IMR-90 (cell line): ENCODE measurements around the gene SEPTIN10. TPM values are rescaled to one million over a fixed set of nuclear protein-coding genes. Genes with fewer than 3 reads are reported as not detected.

Experiments used
- ATAC-seq: fragments of 200-7000 bp; cut with Tn5 transposase; 2 replicates; pipeline ENCODE4 v1.9.1; 2020; ENCODE audit warnings: low read depth, mild to moderate bottlenecking, moderate library complexity
- BruUV-seq: library from RNA; stranded (reverse); fragments of 400-500 nt; replicated peaks from 2 replicates; lab custom pipeline; 2021; lab: Mats Ljungman, UMichigan
- CTCF ChIA-PET: fragments of 300-600 bp; formaldehyde crosslinking; extraction: SDS; loops from one replicate; lab custom pipeline; 2021; ENCODE audit warnings: antibody characterized with exemption; lab: Yijun Ruan, JAX
- POLR2A ChIA-PET: fragments of 300-600 bp; sonication (Branson Sonifier 250); formaldehyde crosslinking; loops from one replicate; lab custom pipeline; 2022; ENCODE audit warnings: antibody characterized with exemption; ENCODE audit not compliant: unreplicated experiment; lab: Charles Lee
- DNase-seq: peaks from one replicate; pipeline ENCODE4 v3.0.0; 2013
- H2AFZ ChIP-seq: replicated peaks from 2 replicates; pipeline ENCODE3; 2013; ENCODE audit warnings: low read length, mild to moderate bottlenecking; ENCODE audit not compliant: poor library complexity
- H2AK5ac ChIP-seq: 2 replicates; pipeline ENCODE4 v1.6.1; 2013; ENCODE audit warnings: low read depth, low read length, inconsistent platforms
- H2AK9ac ChIP-seq: replicated peaks from 2 replicates; pipeline ENCODE3; 2013; ENCODE audit warnings: mild to moderate bottlenecking, low read depth, low read length, moderate library complexity; ENCODE audit not compliant: poor library complexity
- H2BK120ac ChIP-seq: 2 replicates; pipeline ENCODE4 v1.6.1; 2013; ENCODE audit warnings: low read depth, low read length, inconsistent platforms
- H2BK15ac ChIP-seq: 3 replicates; pipeline ENCODE4 v1.6.1; 2013; ENCODE audit warnings: low read depth, low read length, inconsistent platforms
- H2BK20ac ChIP-seq: 2 replicates; pipeline ENCODE4 v1.6.1; 2013; ENCODE audit warnings: low read depth, mild to moderate bottlenecking, inconsistent platforms, low read length, moderate library complexity
- H2BK5ac ChIP-seq: 2 replicates; pipeline ENCODE4 v1.6.1; 2013; ENCODE audit warnings: mild to moderate bottlenecking, low read depth, low read length, inconsistent platforms; ENCODE audit not compliant: poor library complexity, severe bottlenecking
- H3K14ac ChIP-seq: replicated peaks from 2 replicates; pipeline ENCODE4 v1.6.1; 2013; ENCODE audit warnings: low read depth, low read length, inconsistent platforms
- H3K18ac ChIP-seq: 2 replicates; pipeline ENCODE4 v1.6.1; 2013; ENCODE audit warnings: low read depth, low read length, control low read depth
- H3K23ac ChIP-seq: 2 replicates; pipeline ENCODE4 v1.6.1; 2013; ENCODE audit warnings: low read depth, low read length, inconsistent platforms
- H3K27ac ChIP-seq: 2 replicates; pipeline ENCODE4 v1.5.1; 2013; ENCODE audit warnings: mild to moderate bottlenecking, control low read depth, low read length; ENCODE audit not compliant: insufficient read depth
- H3K27me3 ChIP-seq: 2 replicates; pipeline ENCODE4 v1.6.1; 2013; ENCODE audit warnings: low read length; ENCODE audit not compliant: control insufficient read depth, insufficient read depth
- H3K36me3 ChIP-seq: 2 replicates; pipeline ENCODE4 v1.6.1; 2013; ENCODE audit warnings: low read length, mixed read lengths; ENCODE audit not compliant: control insufficient read depth, insufficient read depth
- H3K4ac ChIP-seq: 2 replicates; pipeline ENCODE4 v1.6.1; 2013; ENCODE audit warnings: low read depth, low read length, inconsistent platforms
- H3K4me1 ChIP-seq: 2 replicates; pipeline ENCODE4 v1.6.1; 2013; ENCODE audit warnings: low read length, mixed read lengths; ENCODE audit not compliant: control insufficient read depth, insufficient read depth
- H3K4me2 ChIP-seq: 2 replicates; pipeline ENCODE4 v1.6.1; 2013; ENCODE audit warnings: low read depth, mild to moderate bottlenecking, control low read depth, low read length, moderate library complexity
- H3K4me3 ChIP-seq: 2 replicates; pipeline ENCODE4 v1.5.1; 2013; ENCODE audit warnings: low read depth, mild to moderate bottlenecking, control low read depth, low read length, moderate library complexity; ENCODE audit not compliant: insufficient read depth
- H3K56ac ChIP-seq: 2 replicates; pipeline ENCODE4 v1.6.1; 2013; ENCODE audit warnings: low read length, inconsistent platforms; ENCODE audit not compliant: insufficient read depth; ENCODE audit errors: extremely low read depth
- H3K79me1 ChIP-seq, 2 experiments: 2 replicates each; pipeline ENCODE4 v1.6.1; 2013; ENCODE audit warnings: low read length in 2 of 2, inconsistent platforms in 1 of 2, low read depth in 1 of 2
- H3K9ac ChIP-seq: 2 replicates; pipeline ENCODE4 v1.6.1; 2013; ENCODE audit warnings: low read depth, low read length, control low read depth
- H3K9me1 ChIP-seq: 2 replicates; pipeline ENCODE4 v1.6.1; 2013; ENCODE audit warnings: low read length, inconsistent platforms; ENCODE audit not compliant: insufficient read depth
- H3K9me3 ChIP-seq: 2 replicates; pipeline ENCODE4 v1.6.1; 2013; ENCODE audit warnings: low read length; ENCODE audit not compliant: control insufficient read depth, insufficient read depth
- H4K20me1 ChIP-seq: 2 replicates; pipeline ENCODE4 v1.6.1; 2013; ENCODE audit warnings: low read length, inconsistent platforms; ENCODE audit not compliant: insufficient read depth
- H4K5ac ChIP-seq: 2 replicates; pipeline ENCODE4 v1.6.1; 2013; ENCODE audit warnings: mild to moderate bottlenecking, low read depth, low read length, control low read depth
- H4K8ac ChIP-seq, 2 experiments: 2 replicates each; pipeline ENCODE4 v1.6.1; 2013; ENCODE audit warnings: low read depth in 2 of 2, low read length in 2 of 2, control low read depth in 1 of 2, inconsistent platforms in 1 of 2
- H4K91ac ChIP-seq: 2 replicates; pipeline ENCODE4 v1.6.1; 2013; ENCODE audit warnings: low read depth, low read length, inconsistent platforms; ENCODE audit not compliant: insufficient read depth
- SMC3 ChIP-seq: fragments of 150-350 bp; IDR thresholded peaks from 2 replicates; pipeline ENCODE4 v1.6.1; 2016; ENCODE audit warnings: low read depth, mild to moderate bottlenecking, antibody characterized with exemption, low read length, moderate library complexity
- WGBS, 2 experiments: methylation state at CpG; one replicate each; pipeline versions ENCODE4 v1.1.5 to v1.1.7; 2013; ENCODE audit warnings: missing lambda C conversion rate in 2 of 2; ENCODE audit not compliant: insufficient read length in 1 of 2; ENCODE audit errors: extremely low coverage in 2 of 2; 5-methylcytosine and 5-hydroxymethylcytosine counted together
- dilution Hi-C: fragments of 300-500 bp; cut with HindIII; formaldehyde crosslinking; loops from one replicate; pipeline ENCODE4 v1.14.3; 2018; ENCODE audit warnings: low sequenced_read_pairs; ENCODE audit not compliant: unreplicated experiment
- in situ Hi-C: fragments of 300-500 bp; cut with MboI; formaldehyde crosslinking; loops from 3 replicates; pipeline ENCODE4 v1.14.3; 2019; ENCODE audit warnings: low sequenced_read_pairs, inconsistent platforms, mixed read lengths
- intact Hi-C: fragments of 100-400 bp; cut with micrococcal nuclease; formaldehyde crosslinking; loops from 2 replicates; pipeline ENCODE4 v1.10.0; 2022
- polyA plus RNA-seq, 3 experiments: library from polyadenylated mRNA; depleted of rRNA; stranded (reverse); fragments of >200 nt; gene quantifications; 2 replicates each; pipeline ENCODE4 v1.2.3, GENCODE V29; 2012; ENCODE audit warnings: low replicate concordance in 1 of 3
- total RNA-seq: library from RNA; depleted of rRNA; stranded (reverse); fragments of >200 nt; gene quantifications from 2 replicates; pipeline ENCODE4 v1.2.3, GENCODE V29; 2012

SEPTIN10 gene
- total and polyA plus RNA-seq, 2 of the 4 experiments (the other 2 are of a cell fraction), result 55.4 to 82.6 TPM

- no peaks in the 10 kb centered on the region for H3K9me3 ChIP-seq
- peak overlapping the region; percentile 17; the same call in 1 of the 2 replicates for H2AK5ac ChIP-seq
- ChIA-PET POLR2A (no interaction called here), CTCF (interaction anchor here (1.0 to 1.1 kb wide), 2 partner anchors 42 to 69 kb away, joined by 3 read pairs; no protein-coding TSS in a partner anchor)
- dilution Hi-C loops (no loop called here), intact Hi-C loops (no loop called here), in situ Hi-C loops (no loop called here)
- no peak overlapping the region for H3K27ac ChIP-seq
- H3K18ac ChIP-seq, result no peak overlapping the region
- H4K8ac ChIP-seq, result no peak overlapping the region; a peak in 1 of 4 replicates
- peak overlapping the region; percentile 27; the same call in 1 of the 2 replicates for H3K14ac ChIP-seq
- H2AK9ac ChIP-seq, result peak overlapping the region; percentile 65
- no peaks in the 10 kb centered on the region for H3K27me3 ChIP-seq
- no peak overlapping the region for H2BK15ac ChIP-seq
- peaks cover 7% of the 10 kb centered on the region; the same call in 1 of the 2 replicates for H3K9me1 ChIP-seq
- BruUV-seq, result no TSS peak
- no peak overlapping the region for H2BK20ac ChIP-seq
- no peaks in the 10 kb centered on the region for H3K36me3 ChIP-seq
- H3K4ac ChIP-seq, result no peak overlapping the region
- H3K4me2 ChIP-seq, result peak overlapping the region; percentile 91
- TF ChIP-seq SMC3, result no peak
- no peak overlapping the region for H4K91ac ChIP-seq
- no peak overlapping the region for H3K56ac ChIP-seq
- H3K23ac ChIP-seq, result no peak overlapping the region
- no peak overlapping the region for H2BK5ac ChIP-seq
- peaks cover 18% of the 10 kb centered on the region for H3K4me1 ChIP-seq
- H4K5ac ChIP-seq, result no peak overlapping the region
- H3K9ac ChIP-seq, result no peak overlapping the region
- peaks cover 5 to 37% of the 10 kb centered on the region in 2 experiments; a peak in 3 of 4 replicates for H3K79me1 ChIP-seq
- peak overlapping the region; percentile 96 for H3K4me3 ChIP-seq
- 86% methylated on average over 7 of the region's 24 CpGs; no CpG with 5 or more reads in 1 of the 2 experiments for WGBS, 2 experiments
- H4K20me1 ChIP-seq, result peaks cover 10% of the 10 kb centered on the region; the same call in 1 of the 2 replicates
- DNase-seq (no peak), ATAC-seq (no peak)
- no peak overlapping the region for H2BK120ac ChIP-seq
- H2AFZ ChIP-seq, result peak overlapping the region; percentile 85
Observed at GRCh38 chr2:109615637-109616144, 1.9 kb upstream of the SEPTIN10 start.
